LNCAP (cell line): ENCODE measurements around the gene TFPT.

Source experiments
- CTCF ChIP-seq: fragments of 450-650 bp; IDR thresholded peaks from 2 replicates; pipeline ENCODE4 v1.5.1; 2017; ENCODE audit warnings: mild to moderate bottlenecking

Gene TFPT

GRCh38 chr19:54096617-54097106 lies 18.8 kb downstream of the TFPT start:
- TF ChIP-seq CTCF, result no peak

- no peak for TF ChIP-seq CTCF
Observed at GRCh38 chr19:54095136-54095858, 20.2 kb downstream of the TFPT start.

GRCh38 chr19:54094426-54095000 lies 20.9 kb downstream of the TFPT start:
- no peak for TF ChIP-seq CTCF

GRCh38 chr19:54084410-54084809 lies 31.0 kb downstream of the TFPT start:
- TF ChIP-seq CTCF, result no peak

GRCh38 chr19:54081032-54081431 lies 34.4 kb downstream of the TFPT start, which contains the start of gene TARM1:
TARM1 (minus strand) TSS chr19:54081365; CDS start chr19:54081340, 25 bp downstream.
- no peak for TF ChIP-seq CTCF

- no peak for TF ChIP-seq CTCF
Observed at GRCh38 chr19:54077334-54077733, 38.1 kb downstream of the TFPT start.

- TF ChIP-seq CTCF, result no peak
Observed at GRCh38 chr19:54074851-54075250, 40.6 kb downstream of the TFPT start.
